ENCODE data around the gene PARP9.
"Not testable (repeated sequence)": the region's sequence is repeated elsewhere in the genome, so short reads cannot be mapped to it uniquely, and the experiment has no call there.

The PARP9 gene

DNA sequence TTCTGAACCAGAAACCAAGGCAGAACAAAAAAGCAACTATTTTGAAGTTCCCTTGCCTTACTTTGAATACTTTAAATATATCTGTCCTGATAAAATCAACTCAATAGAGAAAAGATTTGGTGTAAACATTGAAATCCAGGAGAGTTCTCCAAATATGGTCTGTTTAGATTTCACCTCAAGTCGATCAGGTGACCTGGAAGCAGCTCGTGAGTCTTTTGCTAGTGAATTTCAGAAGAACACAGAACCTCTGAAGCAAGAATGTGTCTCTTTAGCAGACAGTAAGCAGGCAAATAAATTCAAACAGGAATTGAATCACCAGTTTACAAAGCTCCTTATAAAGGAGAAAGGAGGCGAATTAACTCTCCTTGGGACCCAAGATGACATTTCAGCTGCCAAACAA is 4.7 kb upstream of the PARP9 start:
- Histone ChIP-seq H2AK5ac (ENCODE audit: low read length) (no peak overlapping the region), H3K18ac (ENCODE audit: low read length) (no peak overlapping the region), H4K8ac (ENCODE audit: low read depth, low read length) (no peak overlapping the region), H3K79me1 (ENCODE audit: low read length) (no peaks in the 10 kb centered on the region), H4K5ac (ENCODE audit: low read length) (no peak overlapping the region), H3K9ac (ENCODE audit: low read length) (no peak overlapping the region), H3K56ac (ENCODE audit: low read length) (no peak overlapping the region), H3K36me3 (ENCODE audit: control insufficient read depth, insufficient read depth, low read length) (no peaks in the 10 kb centered on the region), H3K4me2 (ENCODE audit: low read length) (no peak overlapping the region), H2BK15ac (replicated peaks; ENCODE audit: low read depth) (no peak overlapping the region), H3K4ac (ENCODE audit: low read depth, low read length) (no peak overlapping the region), H2BK5ac (ENCODE audit: low read length) (no peak overlapping the region), H3K4me3 (ENCODE audit: low read length) (no peak overlapping the region), H3K4me1 (ENCODE audit: control insufficient read depth, low read depth, low read length) (no peaks in the 10 kb centered on the region), H3K23ac (ENCODE audit: low read length) (no peak overlapping the region), H2BK120ac (ENCODE audit: low read depth, low read length) (no peak overlapping the region), H3K27me3 (ENCODE audit: insufficient read depth, low read length, poor library complexity) (no peaks in the 10 kb centered on the region), H3K79me2 (ENCODE audit: control insufficient read depth, insufficient read depth, low read length) (no peaks in the 10 kb centered on the region), H3K27ac (ENCODE audit: low read depth, low read length) (no peak overlapping the region)
- DNase-seq: no peak
- WGBS (ENCODE audit: extremely low coverage, insufficient coverage, low lambda C conversion rate): no CpG with 5 or more reads among the region's 3 CpGs

DNA sequence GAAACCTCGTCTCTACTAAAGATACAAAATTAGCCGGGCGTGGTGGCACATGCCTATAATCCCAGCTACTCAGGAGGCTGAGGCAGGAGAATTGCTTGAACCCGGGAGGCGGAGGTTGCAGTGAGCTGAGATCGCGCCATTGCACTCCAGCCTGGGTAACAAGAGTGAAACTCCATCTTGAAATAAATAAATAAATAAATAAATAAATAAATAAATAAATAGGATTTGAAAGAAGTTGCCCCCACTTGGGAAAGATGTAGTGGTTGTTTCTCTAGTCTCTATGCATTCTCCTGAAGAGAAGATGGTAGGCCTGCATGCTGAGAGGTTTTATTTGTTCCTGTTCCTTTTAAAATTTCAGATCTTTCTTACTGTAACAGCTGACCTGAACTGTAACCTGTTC is 4.0 kb upstream of the PARP9 start:
- not testable (repeated sequence) for H3K4me3 ChIP-seq (ENCODE audit: low read length); H3K4me2 ChIP-seq (ENCODE audit: low read length)

DNA sequence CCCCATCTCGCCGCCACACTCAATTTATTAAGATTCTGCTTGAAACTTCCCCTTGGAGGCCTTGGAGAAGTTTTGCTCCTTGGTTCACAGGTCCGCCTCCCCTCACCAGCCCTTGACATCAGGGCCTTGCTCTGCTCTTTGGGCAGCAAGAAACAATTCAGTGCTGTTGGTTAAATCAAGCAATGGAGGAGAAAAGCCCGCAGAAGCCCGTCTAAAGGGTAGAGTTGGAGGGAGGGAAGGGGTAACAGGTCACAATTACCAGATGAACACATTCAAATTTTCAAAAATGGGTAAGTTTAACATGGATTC is 429 bp downstream of the PARP9 start:
- H4K8ac ChIP-seq (ENCODE audit: low read depth, low read length): no peak overlapping the region
- WGBS (ENCODE audit: extremely low coverage, insufficient coverage, low lambda C conversion rate): no CpG with 5 or more reads among the region's 5 CpGs
- no peak overlapping the region for H3K23ac ChIP-seq (ENCODE audit: low read length)
- H3K27ac ChIP-seq (ENCODE audit: low read depth, low read length): no peak overlapping the region
- H4K5ac ChIP-seq (ENCODE audit: low read length): no peak overlapping the region
- no peak overlapping the region for H3K4ac ChIP-seq (ENCODE audit: low read depth, low read length)
- H2BK15ac ChIP-seq (replicated peaks; ENCODE audit: low read depth): no peak overlapping the region
- H3K4me1 ChIP-seq (ENCODE audit: control insufficient read depth, low read depth, low read length): peaks cover 2% of the 10 kb centered on the region
- no peaks in the 10 kb centered on the region for H3K79me1 ChIP-seq (ENCODE audit: low read length)
- no peak overlapping the region for H2AK5ac ChIP-seq (ENCODE audit: low read length)
- H3K79me2 ChIP-seq (ENCODE audit: control insufficient read depth, insufficient read depth, low read length): no peaks in the 10 kb centered on the region
- no peak overlapping the region for H2BK5ac ChIP-seq (ENCODE audit: low read length)
- H2BK120ac ChIP-seq (ENCODE audit: low read depth, low read length): no peak overlapping the region
- H3K18ac ChIP-seq (ENCODE audit: low read length): no peak overlapping the region
- H3K27me3 ChIP-seq (ENCODE audit: insufficient read depth, low read length, poor library complexity): no peaks in the 10 kb centered on the region
- DNase-seq: peak; percentile 21
- no peak overlapping the region for H3K4me2 ChIP-seq (ENCODE audit: low read length)
- no peaks in the 10 kb centered on the region for H3K36me3 ChIP-seq (ENCODE audit: control insufficient read depth, insufficient read depth, low read length)
- H3K56ac ChIP-seq (ENCODE audit: low read length): peak overlapping the region; percentile 52
- peak overlapping the region; percentile 9 for H3K9ac ChIP-seq (ENCODE audit: low read length)
- H3K4me3 ChIP-seq (ENCODE audit: low read length): no peak overlapping the region

More for the DNA sequence above, 4.0 kb upstream of the PARP9 start:
- H3K27ac ChIP-seq (ENCODE audit: low read depth, low read length); DNase-seq; H4K5ac ChIP-seq (ENCODE audit: low read length); H3K4ac ChIP-seq (ENCODE audit: low read depth, low read length); H3K56ac ChIP-seq (ENCODE audit: low read length); H2BK15ac ChIP-seq (replicated peaks; ENCODE audit: low read depth); H2BK5ac ChIP-seq (ENCODE audit: low read length); H3K79me2 ChIP-seq (ENCODE audit: control insufficient read depth, insufficient read depth, low read length); H3K18ac ChIP-seq (ENCODE audit: low read length); H3K4me1 ChIP-seq (ENCODE audit: control insufficient read depth, low read depth, low read length); H2AK5ac ChIP-seq (ENCODE audit: low read length); H4K8ac ChIP-seq (ENCODE audit: low read depth, low read length); H3K27me3 ChIP-seq (ENCODE audit: insufficient read depth, low read length, poor library complexity); H3K23ac ChIP-seq (ENCODE audit: low read length); H3K9ac ChIP-seq (ENCODE audit: low read length); H3K36me3 ChIP-seq (ENCODE audit: control insufficient read depth, insufficient read depth, low read length); H3K79me1 ChIP-seq (ENCODE audit: low read length); H2BK120ac ChIP-seq (ENCODE audit: low read depth, low read length): not testable (repeated sequence)
- no CpG with 5 or more reads among the region's 7 CpGs for WGBS (ENCODE audit: extremely low coverage, insufficient coverage, low lambda C conversion rate)

DNA sequence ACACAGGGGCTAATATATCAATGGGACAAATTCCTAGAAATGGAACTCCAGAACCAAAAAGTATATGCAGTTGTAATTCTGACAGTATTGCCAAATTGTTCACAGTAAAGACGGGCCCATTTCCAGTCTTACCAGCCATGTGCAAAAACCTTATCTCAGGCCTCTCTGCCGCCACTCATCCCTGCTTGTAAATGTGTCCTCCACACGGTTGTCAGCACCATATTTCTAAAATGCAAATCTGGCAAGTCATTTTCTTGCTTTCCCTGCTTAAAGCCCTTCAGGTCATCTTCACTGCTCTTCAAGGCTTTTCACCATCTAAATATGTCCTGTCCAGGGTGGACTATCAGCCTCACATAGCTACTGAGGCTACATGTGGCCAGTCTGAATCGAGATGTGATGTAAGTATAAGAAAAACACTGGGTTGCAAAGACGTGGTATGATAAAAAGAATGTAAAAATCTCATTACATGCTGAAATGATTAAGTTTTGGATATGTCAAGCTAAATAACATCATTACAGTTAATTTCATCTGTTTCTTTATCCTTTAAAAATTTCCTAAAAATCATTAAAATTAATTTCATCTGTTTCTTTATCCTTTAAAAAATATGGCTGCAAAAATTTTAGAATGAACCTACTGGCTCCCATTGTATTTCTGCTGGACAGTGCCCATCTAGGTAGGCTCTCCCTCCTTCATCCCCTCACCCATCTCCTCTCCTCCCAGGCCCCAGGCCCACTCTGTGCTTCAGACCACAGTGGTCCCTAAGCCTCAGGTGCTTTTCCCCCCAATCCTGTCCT is 980 bp downstream of the PARP9 start:
- no peaks in the 10 kb centered on the region for H3K36me3 ChIP-seq (ENCODE audit: control insufficient read depth, insufficient read depth, low read length)
- H3K27me3 ChIP-seq (ENCODE audit: insufficient read depth, low read length, poor library complexity): no peaks in the 10 kb centered on the region
- peak overlapping the region; percentile 52 for H3K56ac ChIP-seq (ENCODE audit: low read length)
- H3K9ac ChIP-seq (ENCODE audit: low read length): peak overlapping the region; percentile 9
- no peak overlapping the region for H2BK5ac ChIP-seq (ENCODE audit: low read length)
- H3K4me3 ChIP-seq (ENCODE audit: low read length): no peak overlapping the region
- no peak overlapping the region for H4K8ac ChIP-seq (ENCODE audit: low read depth, low read length)
- H2AK5ac ChIP-seq (ENCODE audit: low read length): no peak overlapping the region
- no peak overlapping the region for H2BK15ac ChIP-seq (replicated peaks; ENCODE audit: low read depth)
- DNase-seq: no peak
- no peak overlapping the region for H3K18ac ChIP-seq (ENCODE audit: low read length)
- H3K23ac ChIP-seq (ENCODE audit: low read length): no peak overlapping the region
- H3K4me1 ChIP-seq (ENCODE audit: control insufficient read depth, low read depth, low read length): peaks cover 2% of the 10 kb centered on the region
- no CpG with 5 or more reads among the region's 5 CpGs for WGBS (ENCODE audit: extremely low coverage, insufficient coverage, low lambda C conversion rate)
- no peak overlapping the region for H2BK120ac ChIP-seq (ENCODE audit: low read depth, low read length)
- H3K79me2 ChIP-seq (ENCODE audit: control insufficient read depth, insufficient read depth, low read length): no peaks in the 10 kb centered on the region
- H3K4me2 ChIP-seq (ENCODE audit: low read length): no peak overlapping the region
- no peak overlapping the region for H4K5ac ChIP-seq (ENCODE audit: low read length)
- no peak overlapping the region for H3K4ac ChIP-seq (ENCODE audit: low read depth, low read length)
- no peaks in the 10 kb centered on the region for H3K79me1 ChIP-seq (ENCODE audit: low read length)
- H3K27ac ChIP-seq (ENCODE audit: low read depth, low read length): no peak overlapping the region

DNA sequence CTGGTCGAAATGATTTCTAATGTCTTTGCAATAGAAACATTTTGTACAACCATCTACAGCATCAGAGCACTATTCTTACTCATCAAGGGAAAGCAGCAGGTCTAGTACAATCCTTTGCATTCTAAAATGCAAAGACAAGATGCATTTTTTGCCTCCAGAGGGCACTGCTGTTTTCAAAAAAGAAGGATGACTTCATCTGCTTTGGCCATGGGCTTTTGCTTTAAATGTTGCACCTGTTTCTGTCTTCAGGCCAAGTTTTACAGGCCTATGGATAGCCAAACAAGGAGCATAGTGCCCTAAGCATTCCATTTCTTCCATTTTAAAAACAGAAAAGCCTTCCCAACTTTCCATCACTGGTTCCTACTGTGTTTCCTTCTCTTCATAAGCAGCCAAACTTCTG is 3.4 kb downstream of the PARP9 start:
- Histone ChIP-seq H3K79me1 (ENCODE audit: low read length) (no peaks in the 10 kb centered on the region), H2BK5ac (ENCODE audit: low read length) (no peak overlapping the region), H2AK5ac (ENCODE audit: low read length) (no peak overlapping the region), H3K23ac (ENCODE audit: low read length) (no peak overlapping the region), H3K79me2 (ENCODE audit: control insufficient read depth, insufficient read depth, low read length) (no peaks in the 10 kb centered on the region), H3K4me2 (ENCODE audit: low read length) (no peak overlapping the region), H3K27me3 (ENCODE audit: insufficient read depth, low read length, poor library complexity) (no peaks in the 10 kb centered on the region), H3K56ac (ENCODE audit: low read length) (no peak overlapping the region), H3K4me3 (ENCODE audit: low read length) (no peak overlapping the region), H3K4me1 (ENCODE audit: control insufficient read depth, low read depth, low read length) (peaks cover 2% of the 10 kb centered on the region), H2BK120ac (ENCODE audit: low read depth, low read length) (no peak overlapping the region), H3K18ac (ENCODE audit: low read length) (no peak overlapping the region), H3K27ac (ENCODE audit: low read depth, low read length) (no peak overlapping the region), H2BK15ac (replicated peaks; ENCODE audit: low read depth) (no peak overlapping the region), H4K8ac (ENCODE audit: low read depth, low read length) (no peak overlapping the region), H3K36me3 (ENCODE audit: control insufficient read depth, insufficient read depth, low read length) (no peaks in the 10 kb centered on the region), H4K5ac (ENCODE audit: low read length) (no peak overlapping the region), H3K4ac (ENCODE audit: low read depth, low read length) (no peak overlapping the region), H3K9ac (ENCODE audit: low read length) (no peak overlapping the region)
- peak; percentile 72 for DNase-seq
- WGBS (ENCODE audit: extremely low coverage, insufficient coverage, low lambda C conversion rate): no CpG with 5 or more reads among the region's 1 CpG

DNA sequence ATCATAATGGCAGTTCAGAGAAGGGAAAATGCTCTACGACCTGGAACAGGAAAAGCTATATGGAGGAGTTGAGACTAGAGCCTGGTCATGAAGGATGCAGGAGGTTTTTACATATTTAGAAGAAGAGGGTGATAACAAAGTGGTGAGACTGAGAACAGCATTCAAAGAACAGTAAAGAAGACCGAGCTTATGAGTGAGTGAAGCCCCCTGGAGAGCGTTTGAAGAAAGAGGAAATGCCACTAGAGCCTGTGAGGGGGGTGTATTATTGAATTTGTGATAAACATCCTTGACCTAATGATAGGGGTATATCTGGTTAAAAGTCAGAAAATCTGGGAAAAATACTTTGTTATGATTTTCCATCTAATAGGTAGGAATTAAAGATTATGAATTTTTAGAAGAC is 4.2 kb downstream of the PARP9 start:
- Histone ChIP-seq H3K79me1 (ENCODE audit: low read length) (no peaks in the 10 kb centered on the region), H2BK5ac (ENCODE audit: low read length) (no peak overlapping the region), H3K4ac (ENCODE audit: low read depth, low read length) (no peak overlapping the region), H3K4me2 (ENCODE audit: low read length) (no peak overlapping the region), H3K4me1 (ENCODE audit: control insufficient read depth, low read depth, low read length) (peaks cover 2% of the 10 kb centered on the region), H3K9ac (ENCODE audit: low read length) (no peak overlapping the region), H3K27ac (ENCODE audit: low read depth, low read length) (no peak overlapping the region), H3K56ac (ENCODE audit: low read length) (peak overlapping the region; percentile 43), H2BK15ac (replicated peaks; ENCODE audit: low read depth) (no peak overlapping the region), H3K27me3 (ENCODE audit: insufficient read depth, low read length, poor library complexity) (no peaks in the 10 kb centered on the region), H3K36me3 (ENCODE audit: control insufficient read depth, insufficient read depth, low read length) (no peaks in the 10 kb centered on the region), H4K5ac (ENCODE audit: low read length) (no peak overlapping the region), H2BK120ac (ENCODE audit: low read depth, low read length) (no peak overlapping the region), H3K23ac (ENCODE audit: low read length) (no peak overlapping the region), H3K18ac (ENCODE audit: low read length) (no peak overlapping the region), H3K79me2 (ENCODE audit: control insufficient read depth, insufficient read depth, low read length) (no peaks in the 10 kb centered on the region), H2AK5ac (ENCODE audit: low read length) (no peak overlapping the region), H4K8ac (ENCODE audit: low read depth, low read length) (no peak overlapping the region), H3K4me3 (ENCODE audit: low read length) (no peak overlapping the region)
- DNase-seq: peak; percentile 61
- WGBS (ENCODE audit: extremely low coverage, insufficient coverage, low lambda C conversion rate): no CpG with 5 or more reads among the region's 3 CpGs

Data from mesendoderm (in vitro differentiated cells).